Upper lobe of right lung (tissue), 1 donor: ENCODE measurements around the gene ZDHHC4. TPM values are rescaled to one million over a fixed set of nuclear protein-coding genes. Genes with fewer than 3 reads are reported as not detected.

Experiments used
- ATAC-seq: fragments of 200-7000 bp; cut with Tn5 transposase; one replicate; pipeline ENCODE4 v1.9.1; 2020; ENCODE audit warnings: mild to moderate bottlenecking, moderate library complexity
- DNase-seq: peaks from one replicate; pipeline ENCODE4 v3.0.0-alpha.2; 2020
- H3K27ac ChIP-seq: fragments of 200-600 bp; one replicate; pipeline ENCODE4 v1.8.0; 2022
- H3K27me3 ChIP-seq: fragments of 200-600 bp; one replicate; pipeline ENCODE4 v1.8.0; 2022; ENCODE audit warnings: mild to moderate bottlenecking
- H3K36me3 ChIP-seq: fragments of 200-600 bp; one replicate; pipeline ENCODE4 v1.8.0; 2022
- H3K4me1 ChIP-seq: fragments of 200-600 bp; one replicate; pipeline ENCODE4 v1.8.0; 2022
- H3K4me3 ChIP-seq: fragments of 200-600 bp; one replicate; pipeline ENCODE4 v1.8.0; 2022; ENCODE audit warnings: mild to moderate bottlenecking
- H3K9me3 ChIP-seq: fragments of 200-600 bp; one replicate; pipeline ENCODE4 v1.8.0; 2022
- CTCF ChIP-seq: fragments of 200-600 bp; IDR thresholded peaks from one replicate; pipeline ENCODE4 v1.8.0; 2022; ENCODE audit warnings: antibody characterized with exemption
- intact Hi-C: fragments of 100-400 bp; cut with DNase I; formaldehyde crosslinking; loops from one replicate; pipeline ENCODE4 v1.11.0; 2022
- total RNA-seq: library from RNA; stranded (reverse); fragmentation: NEBNext Ultra II Directional; extraction: Animal tissue kit (Norgen Biotek cat#: 25700); gene quantifications from one replicate; pipeline ENCODE4 v1.2.1, GENCODE V29; 2021
- donor health status: DM: no; HTN: yes; CAD: no; lungs with severe emphysema.

Gene ZDHHC4
- total RNA-seq, 1 donor from 2014 or later, result 54.8 TPM

- Histone ChIP-seq H3K27me3 (no peaks in the 10 kb centered on the region), H3K27ac (no peak overlapping the region), H3K9me3 (no peaks in the 10 kb centered on the region), H3K4me3 (no peak overlapping the region), H3K36me3 (no peaks in the 10 kb centered on the region), H3K4me1 (no peaks in the 10 kb centered on the region)
- TF ChIP-seq CTCF, result no peak
- ATAC-seq (peak; percentile 77), DNase-seq (no peak)
- intact Hi-C loops, result no loop called here
Measured at GRCh38 chr7:6545398-6546126, 31.7 kb upstream of the ZDHHC4 start.

GRCh38 chr7:6546498-6547251 lies 30.6 kb upstream of the ZDHHC4 start:
- no peaks in the 10 kb centered on the region for H3K4me1 ChIP-seq
- no peaks in the 10 kb centered on the region for H3K36me3 ChIP-seq
- ATAC-seq (no peak), DNase-seq (no peak)
- H3K9me3 ChIP-seq, result no peaks in the 10 kb centered on the region
- no peak for TF ChIP-seq CTCF
- H3K27ac ChIP-seq, result no peak overlapping the region
- H3K27me3 ChIP-seq, result no peaks in the 10 kb centered on the region
- no peak overlapping the region for H3K4me3 ChIP-seq
- intact Hi-C loops, result no loop called here

GRCh38 chr7:6547400-6547799 lies 29.9 kb upstream of the ZDHHC4 start:
- Histone ChIP-seq H3K4me3 (no peak overlapping the region), H3K27ac (no peak overlapping the region), H3K4me1 (no peaks in the 10 kb centered on the region), H3K27me3 (no peaks in the 10 kb centered on the region), H3K9me3 (no peaks in the 10 kb centered on the region), H3K36me3 (no peaks in the 10 kb centered on the region)
- ATAC-seq, result no peak
- DNase-seq, result no peak
- TF ChIP-seq CTCF, result no peak
- intact Hi-C loops, result no loop called here

- DNase-seq (no peak), ATAC-seq (peak; percentile 27)
- intact Hi-C loops, result no loop called here
- Histone ChIP-seq H3K9me3 (no peaks in the 10 kb centered on the region), H3K4me1 (no peaks in the 10 kb centered on the region), H3K36me3 (no peaks in the 10 kb centered on the region), H3K4me3 (no peak within 1 kb of the TSS), H3K27me3 (no peaks in the 10 kb centered on the region), H3K27ac (no peak within 1 kb of the TSS)
- no peak for TF ChIP-seq CTCF
Measured at GRCh38 chr7:6551016-6551511, 26.2 kb upstream of the ZDHHC4 start, which contains the start of gene GRID2IP. Gene GRID2IP, minus strand, starts transcription at chr7:6551461. Its CDS starts 25 bp downstream, at chr7:6551436.

- Histone ChIP-seq H3K27ac (no peak overlapping the region), H3K36me3 (no peaks in the 10 kb centered on the region), H3K4me1 (no peaks in the 10 kb centered on the region), H3K4me3 (no peak overlapping the region), H3K9me3 (no peaks in the 10 kb centered on the region), H3K27me3 (no peaks in the 10 kb centered on the region)
- DNase-seq, result no peak
- TF ChIP-seq CTCF, result peak; percentile 10
- peak; percentile 65 for ATAC-seq
- intact Hi-C loops, result no loop called here
Measured at GRCh38 chr7:6553448-6554044, 23.7 kb upstream of the ZDHHC4 start.
